ENCODE data around the gene EIF3I. TPM values are rescaled to one million over a fixed set of nuclear protein-coding genes. Genes with fewer than 3 reads are reported as not detected.

EIF3I gene
- total and polyA plus RNA-seq, 2 of the 13 experiments (the other 11 are each of a cell fraction or from before 2014, with no cell fraction given), result 210 to 223 TPM

GRCh38 chr1:32241001-32241763 lies 19.0 kb downstream of the EIF3I start (continued):
- peak; percentile 78 for TF ChIP-seq ERF (CRISPR knock-in tag; IDR thresholded peaks at IDR 0.05)
- 0 out of 2 replicates have a peak, but pooled peaks have one; percentile 30 for TF ChIP-seq ZNF792 (CRISPR knock-in tag; IDR thresholded peaks at IDR 0.05)
- peak; percentile 69; the same call in 1 of the 2 replicates for TF ChIP-seq ZNF556 (CRISPR knock-in tag; IDR thresholded peaks at IDR 0.05; ENCODE audit: borderline replicate concordance)
- no peak for TF ChIP-seq RFX3 (CRISPR knock-in tag; IDR thresholded peaks at IDR 0.05)
- TF ChIP-seq XBP1 (CRISPR knock-in tag; IDR thresholded peaks at IDR 0.05), result no peak
- TF ChIP-seq ZNF501 (CRISPR knock-in tag; IDR thresholded peaks at IDR 0.05), result peak; percentile 51
- TF ChIP-seq HNRNPLL (IDR thresholded peaks at IDR 0.05; ENCODE audit: low read depth, low read length, poor library complexity, severe bottlenecking), result peak; percentile 71
- no peak for TF ChIP-seq PHB2 (IDR thresholded peaks at IDR 0.05; ENCODE audit: partially characterized antibody)
- no peak for TF ChIP-seq ZNF383 (CRISPR knock-in tag; IDR thresholded peaks at IDR 0.05; ENCODE audit: borderline replicate concordance)
- TF ChIP-seq SP2 (CRISPR knock-in tag; IDR thresholded peaks at IDR 0.05), result peak; percentile 30; the same call in 1 of the 2 replicates
- no peak for TF ChIP-seq EED (CRISPR knock-in tag; IDR thresholded peaks at IDR 0.05)
- peak; percentile 39; the same call in 1 of the 2 replicates for TF ChIP-seq ZSCAN9 (CRISPR knock-in tag; IDR thresholded peaks at IDR 0.05; ENCODE audit: borderline replicate concordance)
- TF ChIP-seq ZIK1 (CRISPR knock-in tag; IDR thresholded peaks at IDR 0.05; ENCODE audit: borderline replicate concordance, low read depth), result peak; percentile 53; the same call in 1 of the 2 replicates
- peak; percentile 61; the same call in 1 of the 2 replicates for TF ChIP-seq ZBTB20 (CRISPR knock-in tag; IDR thresholded peaks at IDR 0.05; ENCODE audit: borderline replicate concordance, low read depth)
- 0 out of 2 replicates have a peak, but pooled peaks have one; percentile 38 for TF ChIP-seq HNRNPL (IDR thresholded peaks at IDR 0.05; ENCODE audit: low read depth, low read length)
- TF ChIP-seq, protein P1, sequence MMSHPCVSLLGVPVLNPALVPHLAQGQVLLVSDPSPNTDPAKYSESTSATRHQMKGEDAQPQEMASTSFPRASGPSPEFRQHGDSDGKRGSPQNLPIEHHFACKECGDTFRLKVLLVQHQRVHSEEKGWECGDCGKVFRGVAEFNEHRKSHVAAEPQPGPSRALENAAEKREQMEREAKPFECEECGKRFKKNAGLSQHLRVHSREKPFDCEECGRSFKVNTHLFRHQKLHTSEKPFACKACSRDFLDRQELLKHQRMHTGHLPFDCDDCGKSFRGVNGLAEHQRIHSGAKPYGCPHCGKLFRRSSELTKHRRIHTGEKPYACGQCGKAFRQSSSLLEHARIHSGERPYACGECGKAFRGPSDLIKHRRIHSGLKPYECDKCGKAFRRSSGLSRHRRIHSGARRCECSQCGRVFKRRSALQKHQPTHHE (CRISPR knock-in tag; IDR thresholded peaks at IDR 0.05; ENCODE audit: borderline replicate concordance), result no peak
- peak; percentile 18 for TF ChIP-seq YY1 (IDR thresholded peaks at IDR 0.05; ENCODE audit: insufficient read depth, insufficient replicate concordance, low read depth, low read length)
- TF ChIP-seq ZNF570 (CRISPR knock-in tag; IDR thresholded peaks at IDR 0.05; ENCODE audit: borderline replicate concordance), result no peak
- 0 out of 2 replicates have a peak, but pooled peaks have one; percentile 44 for TF ChIP-seq ZZZ3 (CRISPR knock-in tag; IDR thresholded peaks at IDR 0.05; ENCODE audit: borderline replicate concordance)
- no peak; the same call in 1 of the 2 replicates for TF ChIP-seq MAZ (IDR thresholded peaks at IDR 0.05; ENCODE audit: borderline replicate concordance, low read depth, low read length)
- TF ChIP-seq MAZ (CRISPR knock-in tag; IDR thresholded peaks at IDR 0.05; ENCODE audit: low read depth), result no peak
- no peak for TF ChIP-seq ZNF891 (CRISPR knock-in tag; IDR thresholded peaks at IDR 0.05)
- TF ChIP-seq ZFP36 (IDR thresholded peaks at IDR 0.05; ENCODE audit: borderline replicate concordance, low read depth, low read length, partially characterized antibody), result no peak
- TF ChIP-seq MTA1 (CRISPR knock-in tag; IDR thresholded peaks at IDR 0.05; ENCODE audit: borderline replicate concordance), result 0 out of 2 replicates have a peak, but pooled peaks have one; percentile 37
- TF ChIP-seq RARA (CRISPR knock-in tag; IDR thresholded peaks at IDR 0.05), result no peak
- no peak for TF ChIP-seq ZNF737 (CRISPR knock-in tag; IDR thresholded peaks at IDR 0.05; ENCODE audit: borderline replicate concordance)
- TF ChIP-seq U2AF2 (IDR thresholded peaks at IDR 0.05; ENCODE audit: low read depth, low read length), result no peak
- no peak for TF ChIP-seq IKZF4 (CRISPR knock-in tag; IDR thresholded peaks at IDR 0.05; ENCODE audit: borderline replicate concordance, low read depth, not compliant biosample characterization)
- no peak for TF ChIP-seq E2F5 (CRISPR knock-in tag; conservative IDR thresholded peaks at IDR 0.05)

Data from HepG2 (cell line).